Measurements from ENCODE around the gene TMEM125.

GRCh38 chr1:43292679-43293078, 22.9 kb downstream of the TMEM125 start:
- TF ChIP-seq E2F4 (CRISPR knock-in tag; IDR thresholded peaks at IDR 0.05; ENCODE audit: borderline replicate concordance, low read depth) (no peak), ZNF263 (CRISPR knock-in tag; IDR thresholded peaks at IDR 0.05; ENCODE audit: low read depth) (no peak), TEAD4 (CRISPR knock-in tag; IDR thresholded peaks at IDR 0.05) (no peak)

All from WTC11 (cell line).